ENCODE results near the gene CAMK1D.

CAMK1D gene

GRCh38 chr10:12337453-12338372 lies 11.6 kb upstream of the CAMK1D start:
- no peak for TF ChIP-seq CTCF (IDR thresholded peaks at IDR 0.05)

- TF ChIP-seq CTCF (IDR thresholded peaks at IDR 0.05) = no peak
Measured at GRCh38 chr10:12338981-12339380, 10.4 kb upstream of the CAMK1D start.

- no peak for TF ChIP-seq CTCF (IDR thresholded peaks at IDR 0.05)
Measured at GRCh38 chr10:12340371-12340770, 9.0 kb upstream of the CAMK1D start.

- no peak for TF ChIP-seq CTCF (IDR thresholded peaks at IDR 0.05)
Measured at GRCh38 chr10:12340937-12341336, 8.4 kb upstream of the CAMK1D start.

- no peak for TF ChIP-seq CTCF (IDR thresholded peaks at IDR 0.05)
Measured at GRCh38 chr10:12341526-12341925, 7.8 kb upstream of the CAMK1D start.

- TF ChIP-seq CTCF (IDR thresholded peaks at IDR 0.05) = no peak
Measured at GRCh38 chr10:12344375-12345110, 4.8 kb upstream of the CAMK1D start.

- no peak for TF ChIP-seq CTCF (IDR thresholded peaks at IDR 0.05)
Measured at GRCh38 chr10:12346707-12347106, 2.6 kb upstream of the CAMK1D start.
